SU-DHL-6 (cell line): ENCODE measurements around the gene KLHL12.
"Not testable (repeated sequence)": the region's sequence is repeated elsewhere in the genome, so short reads cannot be mapped to it uniquely, and the experiment has no call there.

Experiments used
- H2AFZ ChIP-seq: fragments of 200-600 bp; sonication (generic); 2 replicates; pipeline ENCODE4 v1.6.1; 2014; ENCODE audit warnings: low read depth, mild to moderate bottlenecking, moderate library complexity, mixed read lengths, antibody characterized with exemption, low read length; ENCODE audit not compliant: severe bottlenecking
- H3F3A ChIP-seq: fragments of 200-600 bp; shearing (Covaris generic); 2 replicates; pipeline ENCODE4 v1.6.0; 2016; ENCODE audit warnings: antibody characterized with exemption, mild to moderate bottlenecking; ENCODE audit not compliant: insufficient read depth
- H3K27ac ChIP-seq: fragments of 200-600 bp; sonication (generic); 2 replicates; pipeline ENCODE4 v1.5.1; 2016; ENCODE audit warnings: low read depth, mild to moderate bottlenecking, low read length, moderate library complexity, mixed read lengths
- H3K27me3 ChIP-seq: fragments of 200-600 bp; sonication (generic), shearing (Covaris generic); 2 replicates; pipeline ENCODE4 v1.6.0; 2014; ENCODE audit warnings: mild to moderate bottlenecking, low read length
- H3K36me3 ChIP-seq: fragments of 200-600 bp; sonication (generic); 2 replicates; pipeline ENCODE4 v1.6.1; 2014; ENCODE audit warnings: mild to moderate bottlenecking, low read length, mixed read lengths
- H3K4me2 ChIP-seq: fragments of 300-600, 200-600 bp; shearing (Covaris generic), sonication (generic); 2 replicates; pipeline ENCODE4 v1.6.0; 2014; ENCODE audit warnings: low read length, low read depth, mild to moderate bottlenecking; ENCODE audit not compliant: poor library complexity, severe bottlenecking
- H3K4me3 ChIP-seq: fragments of 200-600 bp; sonication (generic); 2 replicates; pipeline ENCODE4 v1.5.1; 2014; ENCODE audit warnings: antibody characterized with exemption, low read length, mild to moderate bottlenecking, mixed read lengths; ENCODE audit not compliant: insufficient read depth, poor library complexity, severe bottlenecking
- H3K79me2 ChIP-seq: fragments of 200-600 bp; sonication (generic); 2 replicates; pipeline ENCODE4 v1.6.1; 2014; ENCODE audit warnings: mild to moderate bottlenecking, low read length, moderate library complexity; ENCODE audit not compliant: insufficient read depth
- H3K9ac ChIP-seq: fragments of 200-600 bp; sonication (generic); 2 replicates; pipeline ENCODE4 v1.7.0; 2014; ENCODE audit warnings: mild to moderate bottlenecking, low read length
- H3K9me2 ChIP-seq: fragments of 200-600 bp; sonication (generic); replicated peaks from 2 replicates; pipeline ENCODE4 v1.6.1; 2014; ENCODE audit warnings: low read length; ENCODE audit not compliant: insufficient read depth
- H3K9me3 ChIP-seq: fragments of 200-600 bp; sonication (generic); 2 replicates; pipeline ENCODE4 v1.6.1; 2014; ENCODE audit warnings: low read length, mixed read lengths; ENCODE audit not compliant: insufficient read depth
- H4K20me1 ChIP-seq: fragments of 200-600 bp; sonication (generic); 2 replicates; pipeline ENCODE4 v1.6.1; 2014; ENCODE audit warnings: low read depth, mild to moderate bottlenecking, antibody characterized with exemption, low read length, moderate library complexity, mixed read lengths
- CTCF ChIP-seq: fragments of 200-600 bp; sonication (generic); IDR thresholded peaks from one replicate; pipeline ENCODE4 v1.5.1; 2017; ENCODE audit warnings: antibody characterized with exemption, mild to moderate bottlenecking, low read length, moderate library complexity; ENCODE audit not compliant: insufficient read depth, poor library complexity, severe bottlenecking
- EZH2phosphoT487 ChIP-seq: fragments of 200-600 bp; sonication (generic), shearing (Covaris generic); conservative IDR thresholded peaks from 2 replicates; pipeline ENCODE4 v1.6.1; 2018; ENCODE audit warnings: mild to moderate bottlenecking, antibody characterized with exemption, low read length, moderate library complexity, mixed read lengths

The KLHL12 gene

GRCh38 chr1:202909494-202909893 is 17.5 kb downstream of the KLHL12 start:
- H3K4me3 ChIP-seq, result no peak overlapping the region
- no peak overlapping the region for H3K9ac ChIP-seq
- H3K27me3 ChIP-seq, result no peaks in the 10 kb centered on the region
- H3K36me3 ChIP-seq, result peaks cover 26% of the 10 kb centered on the region; the same call in 1 of the 2 replicates
- no peaks in the 10 kb centered on the region for H3F3A ChIP-seq
- no peaks in the 10 kb centered on the region for H3K9me3 ChIP-seq
- H3K9me2 ChIP-seq, result no peaks in the 10 kb centered on the region
- no peaks in the 10 kb centered on the region for H3K79me2 ChIP-seq
- H2AFZ ChIP-seq, result no peak overlapping the region
- H4K20me1 ChIP-seq, result no peaks in the 10 kb centered on the region
- no peak overlapping the region for H3K27ac ChIP-seq
- no peak overlapping the region for H3K4me2 ChIP-seq
- TF ChIP-seq EZH2phosphoT487 (no peak), CTCF (no peak)

- H3K27me3 ChIP-seq, result no peaks in the 10 kb centered on the region
- no peak for TF ChIP-seq EZH2phosphoT487
- H3K79me2 ChIP-seq, result no peaks in the 10 kb centered on the region
- peaks cover 26% of the 10 kb centered on the region; the same call in 1 of the 2 replicates for H3K36me3 ChIP-seq
- no peaks in the 10 kb centered on the region for H3K9me3 ChIP-seq
- H2AFZ ChIP-seq, result no peak overlapping the region
- H4K20me1 ChIP-seq, result no peaks in the 10 kb centered on the region
- H3K9ac ChIP-seq, result no peak overlapping the region
- no peaks in the 10 kb centered on the region for H3F3A ChIP-seq
- H3K27ac ChIP-seq, result no peak overlapping the region
- H3K9me2 ChIP-seq, result no peaks in the 10 kb centered on the region
- H3K4me3 ChIP-seq, result no peak overlapping the region
- no peak overlapping the region for H3K4me2 ChIP-seq
These were observed 18.0 kb downstream of the KLHL12 start for GRCh38 chr1:202908998-202909397.

- H2AFZ ChIP-seq, result no peak overlapping the region
- peaks cover 20% of the 10 kb centered on the region; the same call in 1 of the 2 replicates for H3K36me3 ChIP-seq
- no peak overlapping the region for H3K4me2 ChIP-seq
- no peaks in the 10 kb centered on the region for H4K20me1 ChIP-seq
- no peak overlapping the region for H3K27ac ChIP-seq
- TF ChIP-seq CTCF (no peak), EZH2phosphoT487 (no peak)
- no peaks in the 10 kb centered on the region for H3K9me3 ChIP-seq
- no peaks in the 10 kb centered on the region for H3K79me2 ChIP-seq
- no peaks in the 10 kb centered on the region for H3K27me3 ChIP-seq
- no peak overlapping the region for H3K4me3 ChIP-seq
- H3K9me2 ChIP-seq, result no peaks in the 10 kb centered on the region
- no peaks in the 10 kb centered on the region for H3F3A ChIP-seq
- H3K9ac ChIP-seq, result no peak overlapping the region
These were observed 21.7 kb downstream of the KLHL12 start for GRCh38 chr1:202905331-202905730.

- peaks cover 11% of the 10 kb centered on the region; the same call in 1 of the 2 replicates for H3K36me3 ChIP-seq
- H3K9me2 ChIP-seq, H4K20me1 ChIP-seq, H3K27ac ChIP-seq, H3K79me2 ChIP-seq, H3F3A ChIP-seq, H3K4me2 ChIP-seq, H3K9ac ChIP-seq, H2AFZ ChIP-seq, H3K4me3 ChIP-seq, H3K27me3 ChIP-seq, H3K9me3 ChIP-seq: not testable (repeated sequence)
These were observed 23.2 kb downstream of the KLHL12 start for GRCh38 chr1:202903808-202904207.
